K562 (cell line): Measurements from ENCODE around the gene RMP24.
"Not testable (repeated sequence)": the region's sequence is repeated elsewhere in the genome, so short reads cannot be mapped to it uniquely, and the experiment has no call there.

ENCODE experiments used
- ATAC-seq: fragments of 200-7000 bp; cut with Tn5 transposase; 3 replicates; pipeline ENCODE4 v1.9.1; 2020; ENCODE audit warnings: moderate library complexity
- BruUV-seq: library from RNA; stranded (reverse); fragments of 400-500 nt; replicated peaks from 2 replicates; lab custom pipeline; 2021; lab: Mats Ljungman, UMichigan
- CTCF ChIA-PET: fragments of 300-600 bp; formaldehyde crosslinking; extraction: SDS; loops from one replicate; lab custom pipeline; 2021; ENCODE audit warnings: low intra/inter-chr PET ratio; lab: Yijun Ruan, JAX
- POLR2A ChIA-PET: fragments of 300-600, 350-650 bp; sonication (Branson Sonifier 250); formaldehyde crosslinking; extraction: SDS; loops from one replicate; lab custom pipeline; 2021; ENCODE audit warnings: antibody characterized with exemption, inconsistent platforms; lab: Yijun Ruan, JAX
- DNase-seq, 4 experiments: peaks; one replicate each; pipeline versions ENCODE4 v3.0.0 to v3.0.0-alpha.2; 2011 to 2018; ENCODE audit warnings: low spot score in 3 of 4, mixed read lengths in 3 of 4; ENCODE audit errors: extremely low read depth in 1 of 4
- FAIRE-seq: peaks from 2 replicates; lab custom pipeline; 2011; peaks lifted over from hg19 to GRCh38; lab: Jason Lieb, UNC
- H2AFZ ChIP-seq: 2 replicates; pipeline ENCODE4 v1.6.0; 2011; ENCODE audit warnings: low read depth, low read length, control low read depth, inconsistent platforms
- H3K27ac ChIP-seq: fragments of 200-600 bp; 3 replicates; pipeline ENCODE4 v1.8.0; 2011; ENCODE audit warnings: low read depth, mild to moderate bottlenecking, control low read depth, inconsistent platforms, low read length, moderate library complexity, mixed read lengths; ENCODE audit errors: extremely low read depth
- H3K27me3 ChIP-seq, 2 experiments: fragments of 300-600 bp in 1 of 2; 2 replicates in 1 of 2; 3 replicates in 1 of 2; pipeline versions ENCODE4 v1.6.0 to v1.8.0; 2011; ENCODE audit warnings: inconsistent platforms in 2 of 2, low read length in 2 of 2, mild to moderate bottlenecking in 1 of 2, mixed read lengths in 1 of 2, moderate library complexity in 1 of 2; ENCODE audit not compliant: control insufficient read depth in 2 of 2, insufficient read depth in 2 of 2
- H3K36me3 ChIP-seq: fragments of 300-600 bp; 3 replicates; pipeline ENCODE4 v1.8.0; 2011; ENCODE audit warnings: mild to moderate bottlenecking, low read length, inconsistent platforms; ENCODE audit not compliant: control insufficient read depth, insufficient read depth
- H3K4me1 ChIP-seq, 2 experiments: fragments of 200-600 bp in 1 of 2; replicated peaks in 1 of 2; 2 replicates in 1 of 2; 3 replicates in 1 of 2; pipeline versions ENCODE4 v1.5.1 to v1.8.0; 2011; ENCODE audit warnings: inconsistent platforms in 2 of 2, low read length in 2 of 2, mild to moderate bottlenecking in 1 of 2, mixed read lengths in 1 of 2, moderate library complexity in 1 of 2; ENCODE audit not compliant: control insufficient read depth in 2 of 2, insufficient read depth in 2 of 2
- H3K4me2 ChIP-seq: 2 replicates; pipeline ENCODE4 v1.6.1; 2011; ENCODE audit warnings: low read length, control low read depth, inconsistent platforms, mixed read lengths; ENCODE audit not compliant: insufficient read depth
- H3K4me3 ChIP-seq: fragments of 200-600 bp; sonication (generic), shearing (Covaris generic); 2 replicates; pipeline ENCODE4 v1.5.1; 2016; ENCODE audit warnings: control low read depth, inconsistent platforms
- H3K79me2 ChIP-seq: fragments of 200-600 bp; 3 replicates; pipeline ENCODE4 v1.8.0; 2011; ENCODE audit warnings: low read length, inconsistent platforms; ENCODE audit not compliant: control insufficient read depth, insufficient read depth
- H3K9ac ChIP-seq, 2 experiments: 2 replicates each; pipeline versions ENCODE4 v1.6.0 to v1.6.1; 2011; ENCODE audit warnings: low read depth in 2 of 2, low read length in 2 of 2, control low read depth in 1 of 2, inconsistent platforms in 1 of 2, mild to moderate bottlenecking in 1 of 2, mixed read lengths in 1 of 2; ENCODE audit not compliant: insufficient read depth in 1 of 2
- H3K9me1 ChIP-seq: one replicate; pipeline ENCODE4 v1.6.0; 2011; ENCODE audit warnings: inconsistent platforms, mild to moderate bottlenecking, low read length, moderate library complexity; ENCODE audit not compliant: control insufficient read depth, insufficient read depth
- H3K9me3 ChIP-seq: replicated peaks from 2 replicates; pipeline ENCODE4 v1.5.1; 2011; ENCODE audit warnings: low read depth, low read length, inconsistent platforms; ENCODE audit not compliant: control insufficient read depth, insufficient read depth
- H4K20me1 ChIP-seq: replicated peaks from 2 replicates; pipeline ENCODE4 v1.6.1; 2011; ENCODE audit warnings: low read length, inconsistent platforms, mixed read lengths; ENCODE audit not compliant: control insufficient read depth, insufficient read depth
- FOXP1 ChIP-seq: sonication (generic); formaldehyde crosslinking; IDR thresholded peaks from 2 replicates; pipeline ENCODE4 v1.8.0; 2022; ENCODE audit warnings: mild to moderate bottlenecking, missing genetic modification reagents
- HDAC8 ChIP-seq: fragments of 450-650 bp; IDR thresholded peaks from 2 replicates; pipeline ENCODE4 v1.6.1; 2016; ENCODE audit warnings: mild to moderate bottlenecking, missing genetic modification characterization, moderate library complexity, missing compliant biosample characterization
- KDM1A ChIP-seq, 2 experiments: fragments of 450-650 bp; IDR thresholded peaks; 2 replicates each; pipeline ENCODE4 v1.6.1; 2016; ENCODE audit warnings: mild to moderate bottlenecking in 2 of 2
- LARP7 ChIP-seq: fragments of 450-650 bp; IDR thresholded peaks from 2 replicates; pipeline ENCODE4 v1.6.1; 2016
- SMC3 ChIP-seq: conservative IDR thresholded peaks from 2 replicates; pipeline ENCODE4 v1.6.1; 2011; ENCODE audit warnings: low read depth, low read length, improper control_type of control experiment; ENCODE audit not compliant: insufficient read depth
- TCF3 ChIP-seq: sonication (generic); formaldehyde crosslinking; IDR thresholded peaks from 2 replicates; pipeline ENCODE4 v1.4.0; 2020; ENCODE audit warnings: mild to moderate bottlenecking, missing genetic modification reagents
- ZBTB17 ChIP-seq: fragments of 450-650 bp; formaldehyde crosslinking; IDR thresholded peaks from 2 replicates; pipeline ENCODE4 v1.4.0; 2020; ENCODE audit warnings: mild to moderate bottlenecking
- WGBS: fragments of 100-300 bp; shearing (Covaris generic); methylation state at CpG from one replicate; pipeline ENCODE4 v1.1.6; 2016; ENCODE audit warnings: low coverage, mixed read lengths; ENCODE audit not compliant: insufficient coverage; ENCODE audit errors: missing lambda C conversion rate; 5-methylcytosine and 5-hydroxymethylcytosine counted together
- in situ Hi-C: fragments of 300-500 bp; cut with MboI; formaldehyde crosslinking; loops from 4 replicates; pipeline ENCODE4 v1.15.0; 2018; ENCODE audit warnings: inconsistent platforms, mixed read lengths
- intact Hi-C: fragments of 100-400 bp; cut with micrococcal nuclease; formaldehyde crosslinking; loops from 2 replicates; pipeline ENCODE4 v1.14.2; 2022

Gene RMP24

GRCh38 chr18:36023336-36023735, 50.9 kb downstream of the RMP24 start:
- in situ Hi-C loops = loop anchor here (5.0 kb wide), 1 partner anchor 259 kb away; no protein-coding TSS in a partner anchor
- 84% methylated on average over 1 of the region's 1 CpG for WGBS
- no peaks in the 10 kb centered on the region for H3K79me2 ChIP-seq
- H2AFZ ChIP-seq = no peak overlapping the region
- H3K9me1 ChIP-seq = no peaks in the 10 kb centered on the region
- no peak for FAIRE-seq
- BruUV-seq = no TSS peak
- H3K9me3 ChIP-seq = no peaks in the 10 kb centered on the region
- ChIA-PET CTCF (no interaction called here), POLR2A (no interaction called here)
- H3K27me3 ChIP-seq = no peaks in the 10 kb centered on the region
- no peaks in the 10 kb centered on the region for H4K20me1 ChIP-seq
- H3K4me2 ChIP-seq = no peak overlapping the region
- no peak overlapping the region for H3K4me3 ChIP-seq
- no peak for DNase-seq
- no peak overlapping the region for H3K27ac ChIP-seq
- no peak for ATAC-seq
- TF ChIP-seq TCF3 (CRISPR knock-in tag) = no peak
- no peak for TF ChIP-seq ZBTB17
- TF ChIP-seq FOXP1 (CRISPR knock-in tag) = no peak
- no peak for TF ChIP-seq HDAC8
- no peak for TF ChIP-seq LARP7
- no peak for TF ChIP-seq SMC3
- TF ChIP-seq, all 486 proteins: peak for 0
- intact Hi-C loops = no loop called here
- no peak overlapping the region for H3K9ac ChIP-seq
- H3K4me1 ChIP-seq = no peaks in the 10 kb centered on the region
- H3K36me3 ChIP-seq = peaks cover 37% of the 10 kb centered on the region; the same call in 2 of the 3 replicates

GRCh38 chr18:36024241-36024640, 51.8 kb downstream of the RMP24 start:
- ATAC-seq, H3K27ac ChIP-seq, intact Hi-C loops, H3K9me1 ChIP-seq, CTCF ChIA-PET, H3K79me2 ChIP-seq, H3K27me3 ChIP-seq, DNase-seq, FAIRE-seq, H2AFZ ChIP-seq, BruUV-seq: not testable (repeated sequence)
- H3K36me3 ChIP-seq = peaks cover 46% of the 10 kb centered on the region
- POLR2A ChIA-PET = interaction anchor here (0.6 kb wide), 1 partner anchor 150 kb away, joined by 4 read pairs; no protein-coding TSS in a partner anchor
- 0 out of 4 replicates have a peak, but pooled peaks of 1 of the 2 experiments have one; percentile 28 for TF ChIP-seq KDM1A (IDR thresholded peaks at IDR 0.05)
- TF ChIP-seq, all 486 proteins: peak for 1; not testable (repeated sequence) for 485
- H3K9me3 ChIP-seq, H4K20me1 ChIP-seq, H3K4me3 ChIP-seq, H3K9ac ChIP-seq, H3K4me1 ChIP-seq, H3K4me2 ChIP-seq: not testable (repeated sequence)
- in situ Hi-C loops = loop anchor here (5.0 kb wide), 1 partner anchor 258 kb away; no protein-coding TSS in a partner anchor
- WGBS = 56% methylated on average over 3 of the region's 3 CpGs
